Activated CD4-positive, CD25-positive, alpha-beta regulatory T cell treated with anti-CD3 and anti-CD28 coated beads, Interleukin-2, amount 50 U/mL, for 72 hours (primary cell): ENCODE measurements around the gene LIN37.

Experiments used
- DNase-seq: peaks from one replicate; pipeline ENCODE4 v3.0.0; 2021

Gene LIN37

GRCh38 chr19:35736913-35737886, 11.2 kb upstream of the LIN37 start:
- DNase-seq = no peak

DNA sequence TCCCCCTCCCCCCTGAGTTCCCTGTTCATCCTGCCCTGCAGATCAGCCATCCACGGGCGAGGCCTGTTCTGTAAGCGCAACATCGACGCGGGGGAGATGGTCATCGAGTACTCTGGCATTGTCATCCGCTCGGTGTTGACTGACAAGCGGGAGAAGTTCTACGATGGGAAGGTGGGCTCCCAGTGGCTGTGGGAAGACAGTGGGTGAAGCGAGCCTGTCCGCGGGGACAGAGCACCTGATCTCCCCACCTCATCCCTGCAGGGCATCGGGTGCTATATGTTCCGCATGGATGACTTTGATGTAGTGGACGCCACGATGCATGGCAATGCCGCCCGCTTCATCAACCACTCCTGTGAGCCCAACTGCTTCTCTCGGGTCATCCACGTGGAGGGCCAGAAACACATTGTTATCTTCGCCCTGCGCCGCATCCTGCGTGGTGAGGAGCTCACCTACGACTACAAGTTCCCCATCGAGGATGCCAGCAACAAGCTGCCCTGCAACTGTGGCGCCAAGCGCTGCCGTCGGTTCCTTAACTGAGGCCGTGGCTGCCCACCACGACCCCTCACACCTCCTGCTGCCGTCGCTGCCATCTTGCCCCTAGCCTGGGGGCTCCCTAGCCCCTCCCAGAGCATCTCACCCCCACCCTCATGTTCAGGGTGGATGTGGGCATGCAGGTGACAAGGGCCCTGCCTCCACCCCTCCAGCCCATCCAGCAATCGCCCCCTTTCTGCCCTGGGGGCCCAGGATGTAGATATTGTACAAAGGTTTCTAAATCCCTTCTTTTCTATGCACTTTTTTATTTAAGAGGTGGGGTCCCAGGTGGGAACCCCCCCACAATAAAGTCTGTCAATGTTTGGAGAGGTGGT, 10.1 kb upstream of the LIN37 start:
- no peak for DNase-seq

DNA sequence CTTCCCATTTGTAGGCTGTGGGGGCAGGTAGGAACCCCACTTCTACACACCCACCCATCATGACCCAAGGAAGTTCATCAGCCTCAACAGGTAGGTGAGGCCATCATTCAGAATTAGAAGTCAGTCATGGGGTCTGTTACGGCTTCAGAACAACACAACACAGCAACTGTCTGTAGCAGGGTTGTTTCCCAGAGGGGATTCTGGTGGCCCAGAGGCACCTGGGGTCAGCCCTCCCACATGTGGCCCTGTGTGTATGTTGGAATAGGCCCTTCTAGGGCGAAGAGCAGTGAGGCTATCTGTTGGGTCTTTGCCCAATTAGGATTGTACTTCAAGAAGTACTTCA, 9.5 kb upstream of the LIN37 start:
- no peak for DNase-seq

DNA sequence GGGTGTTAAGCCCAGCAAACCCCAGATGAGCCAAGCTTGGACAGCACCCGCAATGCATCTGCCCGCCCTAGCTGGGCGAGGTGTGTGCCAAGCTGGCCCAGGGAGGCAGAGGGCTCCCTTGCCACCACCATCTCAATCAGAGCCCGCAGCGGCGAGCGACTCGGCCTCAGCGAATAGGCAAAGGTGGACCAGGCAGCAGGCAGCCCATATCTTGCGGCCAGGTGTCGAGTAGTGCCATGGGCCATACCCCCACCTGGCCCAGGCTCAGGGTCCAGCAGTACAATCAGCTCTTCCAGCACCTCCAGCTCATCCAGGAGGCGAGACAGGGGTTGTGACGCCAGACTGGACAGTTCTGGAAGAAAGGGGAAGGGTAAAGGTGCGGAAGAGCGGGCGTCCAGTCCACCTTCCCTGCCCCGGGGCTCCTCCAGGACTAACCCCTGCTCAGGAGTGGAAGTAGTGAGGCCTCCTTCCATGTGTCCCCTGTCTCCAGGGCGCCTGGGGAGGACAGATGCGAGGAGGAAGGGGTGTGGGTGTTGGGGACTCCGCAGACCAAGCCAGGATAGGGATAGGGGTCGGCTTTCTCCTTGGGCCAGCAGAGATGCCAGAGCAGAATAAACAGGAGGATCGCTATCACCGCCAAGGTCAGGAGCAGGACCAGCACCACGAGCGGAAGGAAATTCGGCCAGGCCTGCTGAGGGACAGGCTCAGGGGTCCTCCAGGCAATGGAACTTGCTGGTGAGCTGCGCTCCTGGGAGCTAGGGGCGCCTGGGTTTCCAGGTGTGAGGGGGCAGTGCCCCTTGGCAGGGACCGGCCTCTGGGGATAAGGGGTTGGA, 8.9 kb upstream of the LIN37 start:
- no peak for DNase-seq

GRCh38 chr19:35740108-35740422, 8.3 kb upstream of the LIN37 start:
- DNase-seq = no peak

DNA sequence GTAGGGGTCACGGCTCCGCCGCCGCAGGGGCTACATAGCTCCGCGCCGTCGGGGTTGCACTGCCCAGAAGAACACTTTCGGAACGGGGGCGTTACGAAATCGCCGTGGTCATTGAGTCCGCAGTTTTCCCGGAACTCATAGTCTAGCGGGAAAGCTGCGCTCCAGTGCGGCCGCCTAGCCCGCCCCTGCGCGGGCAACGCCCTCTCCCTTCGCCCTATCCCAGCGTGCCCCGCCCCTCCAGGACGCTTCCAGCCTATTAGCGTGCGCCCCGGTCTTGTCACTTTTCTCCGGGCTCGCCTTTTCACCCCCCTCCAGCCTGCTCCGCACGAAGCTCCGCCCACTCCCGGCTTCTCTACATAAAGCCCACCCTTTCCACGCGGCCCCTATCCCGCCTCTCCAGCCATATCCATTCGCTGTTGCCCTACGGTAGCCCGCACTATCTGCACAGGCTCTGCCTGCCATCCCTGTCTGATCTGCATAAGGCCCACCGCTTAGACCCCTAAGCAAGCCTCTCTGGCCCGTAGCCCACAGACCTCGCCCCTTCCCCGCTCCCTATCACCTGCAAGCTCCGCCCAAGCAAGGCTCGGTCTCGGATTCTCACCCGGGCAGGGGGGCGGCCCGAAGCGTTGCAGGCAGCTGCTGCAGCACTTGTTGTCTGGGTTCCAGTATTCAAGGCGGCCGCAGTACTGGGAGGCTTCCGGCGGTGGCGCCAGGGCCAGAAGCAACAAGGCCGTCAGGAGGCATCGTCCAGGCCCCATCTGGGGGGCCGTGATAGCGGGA, 7.8 kb upstream of the LIN37 start:
- peak; percentile 95 for DNase-seq

DNA sequence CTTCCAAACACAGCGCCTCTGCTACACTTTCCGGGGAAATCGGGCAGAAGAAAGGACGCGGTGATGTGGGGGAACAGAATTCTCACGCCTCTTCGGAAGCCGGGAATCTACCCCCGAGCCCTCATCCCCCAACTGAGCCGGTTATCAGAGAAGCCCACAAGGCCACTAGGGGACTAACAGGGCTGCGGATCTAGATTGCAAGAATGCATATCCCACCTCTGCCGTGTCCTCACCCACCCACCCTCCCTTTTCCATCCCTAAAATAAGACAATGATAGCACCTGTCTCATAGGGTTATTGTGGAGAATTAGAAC, 7.2 kb upstream of the LIN37 start:
- DNase-seq = no peak

DNA sequence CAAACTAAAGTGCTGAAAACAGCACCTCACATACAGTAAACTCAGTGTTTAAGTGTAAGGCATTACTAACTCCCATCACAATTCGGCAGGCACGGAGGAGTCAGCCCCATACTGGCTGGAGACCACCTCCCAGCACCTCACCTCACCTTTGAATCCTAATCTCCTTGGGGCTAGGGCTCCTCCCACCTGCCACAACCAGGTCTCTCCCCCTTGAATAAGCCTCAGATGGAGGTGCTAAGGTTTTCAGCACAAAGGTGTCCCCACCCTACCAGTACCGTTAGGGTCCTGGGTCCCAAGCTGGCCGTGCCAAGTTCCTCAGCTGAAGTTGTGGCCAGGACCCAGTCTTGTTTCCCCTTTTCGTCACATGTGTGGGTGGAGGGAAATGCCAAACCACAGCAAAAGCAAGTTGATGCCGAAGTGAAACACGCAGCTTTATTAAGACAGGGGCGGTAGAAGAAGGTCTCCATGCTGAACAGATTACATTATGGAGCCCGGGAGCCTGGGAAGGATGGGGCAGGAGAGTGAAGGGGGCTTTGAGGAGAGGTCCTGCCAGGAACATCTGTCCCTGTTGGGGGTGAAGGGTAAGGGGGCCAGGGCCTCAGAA, 6.2 kb upstream of the LIN37 start, which contains the start of gene IGFLR1:
Gene IGFLR1 (minus strand): TSS at position 332 of the 604 bp plus-strand sequence. CDS start 1,272 bp downstream, outside the sequence.
- DNase-seq = peak; percentile 66

DNA sequence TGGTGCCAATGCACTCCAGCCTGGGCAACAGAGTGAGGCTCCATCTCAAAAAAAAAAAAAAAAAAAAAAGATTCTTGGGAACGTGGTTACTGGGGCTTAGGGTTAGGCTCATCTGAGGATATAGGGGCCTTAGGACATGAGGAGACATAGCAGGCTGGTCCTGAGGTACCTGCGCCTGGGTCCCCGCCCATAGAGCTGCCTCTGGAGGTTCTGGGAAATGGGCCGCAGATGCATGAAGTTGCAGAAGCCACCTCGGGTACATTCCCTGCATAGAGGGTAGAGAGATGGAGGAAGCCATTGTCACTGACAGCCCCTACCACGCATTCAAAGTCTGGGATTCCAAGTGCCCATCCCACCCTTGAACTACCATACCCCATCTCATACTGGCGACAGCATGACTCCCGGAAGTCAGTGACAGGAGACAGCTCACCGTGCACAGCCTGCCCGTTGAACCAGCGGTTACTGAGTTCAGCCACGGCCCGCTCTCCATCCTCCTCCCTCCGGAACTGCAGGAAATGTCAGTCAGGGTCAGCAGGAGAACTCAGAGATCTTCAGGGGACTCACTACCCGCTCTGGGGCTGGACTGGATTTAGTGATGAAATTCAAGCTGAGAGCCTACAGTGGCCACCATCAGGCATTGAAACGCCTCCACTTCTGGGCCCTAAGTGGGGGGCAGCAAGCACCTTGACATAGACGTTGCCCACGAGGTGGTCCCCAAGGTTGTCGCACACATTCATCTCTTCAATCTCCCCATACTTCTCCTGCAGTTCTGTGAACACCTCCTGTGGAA, 4.5 kb upstream of the LIN37 start:
- no peak for DNase-seq

DNA sequence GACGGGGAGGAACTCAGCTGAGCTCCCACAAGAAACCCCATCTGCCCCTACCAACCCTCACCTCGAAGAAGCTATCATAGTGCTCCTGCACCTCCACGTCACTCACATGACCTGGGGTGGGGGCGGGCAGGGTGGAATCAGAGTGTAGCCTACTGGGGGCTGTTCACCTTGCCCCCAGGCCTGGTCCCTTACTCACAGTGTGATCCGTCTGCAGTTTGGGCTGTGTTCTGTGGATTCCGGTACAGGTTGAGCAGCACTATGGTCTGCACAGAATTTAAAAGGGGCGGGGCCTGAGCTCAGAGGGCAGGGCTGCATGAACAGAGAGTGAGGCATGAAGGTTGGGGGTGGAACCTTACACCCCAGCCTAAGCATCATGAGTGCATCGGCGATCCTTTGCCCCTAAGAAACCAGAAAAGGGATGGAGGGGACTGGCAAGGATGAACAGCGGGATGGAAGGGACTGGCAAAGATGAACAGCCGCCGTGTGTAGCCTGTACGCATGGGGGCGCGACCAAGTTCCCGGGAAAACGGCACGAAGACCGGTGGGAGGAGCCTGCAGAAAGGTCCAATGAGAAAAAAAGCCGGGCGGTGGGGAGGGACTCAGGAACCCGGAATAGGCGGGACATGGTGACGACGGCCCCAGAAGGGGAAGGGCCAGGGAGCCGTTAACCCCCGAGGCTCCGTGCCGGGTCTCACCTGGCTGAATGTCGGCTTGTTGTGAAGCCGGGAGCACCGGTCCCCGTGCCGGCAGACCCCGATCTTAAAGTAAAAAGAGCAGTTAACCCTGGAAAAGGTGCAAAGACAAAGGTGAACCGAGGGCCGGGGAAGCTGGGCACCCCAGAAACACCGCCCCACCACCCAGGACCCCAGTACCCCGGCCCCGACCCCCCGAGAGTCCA, 3.7 kb upstream of the LIN37 start:
- DNase-seq = peak; percentile 90

GRCh38 chr19:35745328-35746086, 2.9 kb upstream of the LIN37 start, which contains the start of the genes PSENEN and U2AF1L4:
TSS of gene PSENEN (plus strand) at chr19:35745651. CDS start at chr19:35745931, 280 bp downstream.
TSS of gene U2AF1L4 (minus strand) at chr19:35745418. CDS start at chr19:35745391, 27 bp downstream.
- DNase-seq = peak; percentile 93

DNA sequence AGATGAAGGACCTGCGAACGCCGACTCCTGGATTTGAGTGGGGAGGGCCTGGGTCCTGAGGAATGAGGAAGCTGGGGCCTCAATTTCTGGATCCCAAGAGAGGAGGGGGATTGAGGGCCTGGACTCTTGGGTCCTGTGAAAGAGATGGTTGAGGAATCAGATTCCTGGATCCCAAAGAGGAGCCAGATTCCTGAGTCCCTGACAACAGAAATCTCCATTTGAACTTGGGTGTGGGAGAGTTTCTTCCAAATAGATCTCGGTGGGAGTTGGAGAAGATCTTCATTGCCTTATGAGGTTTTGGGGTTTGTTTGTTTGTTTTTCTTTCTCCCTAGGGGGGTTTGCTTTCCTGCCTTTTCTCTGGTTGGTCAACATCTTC, 2.3 kb upstream of the LIN37 start:
- no peak for DNase-seq

- peak; percentile 21 for DNase-seq
These were observed 1.8 kb upstream of the LIN37 start for GRCh38 chr19:35746531-35746930.

- no peak for DNase-seq
These were observed 1.8 kb downstream of the LIN37 start for GRCh38 chr19:35750167-35750566.

GRCh38 chr19:35751839-35752745, 3.7 kb downstream of the LIN37 start:
- DNase-seq = peak; percentile 26

- DNase-seq = no peak
These were observed 4.5 kb downstream of the LIN37 start for GRCh38 chr19:35752746-35753350.

GRCh38 chr19:35753634-35754369, 5.4 kb downstream of the LIN37 start:
- peak; percentile 23 for DNase-seq
